GM12873 (cell line): ENCODE data around the gene KCNE3.

ENCODE experiments used
- TF ChIP-seq, protein P1 (sequence below): IDR thresholded peaks from 2 replicates; pipeline ENCODE4 v1.5.1; 2012; ENCODE audit warnings: low read depth, mild to moderate bottlenecking, moderate library complexity, low read length, control low read depth; ENCODE audit not compliant: insufficient read depth; ENCODE audit errors: missing control alignments

Gene KCNE3

DNA sequence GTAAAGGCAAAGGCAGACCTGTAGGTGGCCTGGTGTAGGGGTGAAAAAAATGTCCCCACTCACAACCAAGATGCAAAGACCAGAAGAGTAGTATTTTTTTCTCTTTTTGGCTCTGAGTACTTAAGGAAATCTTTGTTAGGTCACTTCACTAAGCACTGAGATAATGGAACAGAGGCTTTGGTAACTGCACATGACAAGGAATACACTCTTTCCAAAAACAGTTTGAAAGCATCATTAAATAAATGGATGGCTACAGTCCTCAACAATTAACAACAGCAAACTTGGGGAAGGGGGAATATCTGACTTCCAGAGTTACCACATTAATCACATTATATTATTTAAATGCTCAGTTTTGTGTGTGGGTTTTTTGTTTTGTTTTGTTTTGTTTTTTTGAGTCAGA, 42.2 kb downstream of the KCNE3 start:
- TF ChIP-seq, protein P1, sequence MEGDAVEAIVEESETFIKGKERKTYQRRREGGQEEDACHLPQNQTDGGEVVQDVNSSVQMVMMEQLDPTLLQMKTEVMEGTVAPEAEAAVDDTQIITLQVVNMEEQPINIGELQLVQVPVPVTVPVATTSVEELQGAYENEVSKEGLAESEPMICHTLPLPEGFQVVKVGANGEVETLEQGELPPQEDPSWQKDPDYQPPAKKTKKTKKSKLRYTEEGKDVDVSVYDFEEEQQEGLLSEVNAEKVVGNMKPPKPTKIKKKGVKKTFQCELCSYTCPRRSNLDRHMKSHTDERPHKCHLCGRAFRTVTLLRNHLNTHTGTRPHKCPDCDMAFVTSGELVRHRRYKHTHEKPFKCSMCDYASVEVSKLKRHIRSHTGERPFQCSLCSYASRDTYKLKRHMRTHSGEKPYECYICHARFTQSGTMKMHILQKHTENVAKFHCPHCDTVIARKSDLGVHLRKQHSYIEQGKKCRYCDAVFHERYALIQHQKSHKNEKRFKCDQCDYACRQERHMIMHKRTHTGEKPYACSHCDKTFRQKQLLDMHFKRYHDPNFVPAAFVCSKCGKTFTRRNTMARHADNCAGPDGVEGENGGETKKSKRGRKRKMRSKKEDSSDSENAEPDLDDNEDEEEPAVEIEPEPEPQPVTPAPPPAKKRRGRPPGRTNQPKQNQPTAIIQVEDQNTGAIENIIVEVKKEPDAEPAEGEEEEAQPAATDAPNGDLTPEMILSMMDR = no peak

DNA sequence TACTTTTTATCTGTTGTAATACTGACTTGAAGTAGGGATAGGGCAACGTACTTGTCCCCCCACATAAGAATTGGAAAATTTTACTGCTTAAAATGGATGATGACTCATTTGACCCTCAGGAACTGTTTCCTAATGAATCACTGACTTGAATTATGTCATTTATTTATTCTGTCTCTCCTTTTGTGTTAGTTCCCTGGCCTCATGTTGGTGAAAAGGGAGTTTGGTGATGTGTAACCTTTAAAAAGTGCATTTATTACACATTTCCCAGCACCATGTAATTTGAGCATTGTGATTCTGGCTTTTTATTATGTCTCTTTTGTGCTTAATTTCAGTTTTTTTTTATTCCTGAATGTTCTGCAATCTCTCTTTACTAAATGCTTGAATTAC, 48.8 kb downstream of the KCNE3 start:
- TF ChIP-seq, protein P1 = no peak

DNA sequence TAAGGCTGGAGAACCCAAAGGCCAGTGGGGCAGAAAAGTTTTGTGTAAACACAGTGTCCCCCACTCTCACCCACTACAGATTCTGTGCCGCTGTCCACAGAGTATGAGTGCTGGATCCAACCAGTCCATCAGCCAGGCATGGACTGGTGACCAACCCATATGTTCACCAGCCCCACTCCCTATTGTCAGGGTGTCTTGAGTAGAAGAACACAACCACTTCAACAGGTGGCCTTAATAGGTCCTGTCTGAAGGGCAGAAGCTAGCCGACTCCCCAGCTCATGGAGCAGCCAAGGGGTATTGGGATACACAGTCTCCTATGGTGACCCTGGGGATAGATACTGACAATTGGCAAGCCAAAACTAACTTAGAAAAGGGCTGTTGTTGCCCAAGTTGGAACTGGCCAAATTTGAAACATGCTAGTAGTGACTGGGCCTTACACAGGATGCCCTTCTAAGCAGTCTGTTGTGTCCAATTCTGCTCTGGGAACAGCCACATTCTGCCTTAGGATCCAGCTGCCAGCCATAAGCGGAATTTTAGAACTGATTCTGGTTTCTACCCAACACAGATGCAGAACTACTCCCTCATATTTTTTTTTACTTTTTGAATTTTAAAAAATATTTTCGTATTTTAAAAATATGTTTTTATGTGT, 49.4 kb downstream of the KCNE3 start:
- TF ChIP-seq, protein P1 = no peak

DNA sequence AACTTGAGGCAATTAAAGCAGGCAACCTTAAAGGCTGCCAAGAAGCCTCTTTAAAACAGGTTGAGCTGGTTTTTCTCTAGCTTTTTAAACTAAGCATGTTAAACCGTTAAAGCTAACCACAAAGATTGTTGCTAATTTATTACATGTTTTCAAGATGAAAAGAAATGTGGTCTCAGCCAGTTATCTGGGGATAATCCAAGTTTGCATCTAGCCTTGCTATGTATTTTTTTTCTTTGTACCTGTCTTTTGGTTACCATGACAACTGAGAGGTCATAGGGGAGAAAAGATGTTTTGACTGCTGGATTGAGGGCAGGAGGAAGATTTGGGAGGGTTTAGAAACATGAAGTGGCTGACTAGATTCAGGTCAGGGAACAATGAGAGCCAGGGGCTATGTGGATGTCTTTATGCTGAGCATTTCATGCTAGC, 50.0 kb downstream of the KCNE3 start:
- TF ChIP-seq, protein P1 = no peak

DNA sequence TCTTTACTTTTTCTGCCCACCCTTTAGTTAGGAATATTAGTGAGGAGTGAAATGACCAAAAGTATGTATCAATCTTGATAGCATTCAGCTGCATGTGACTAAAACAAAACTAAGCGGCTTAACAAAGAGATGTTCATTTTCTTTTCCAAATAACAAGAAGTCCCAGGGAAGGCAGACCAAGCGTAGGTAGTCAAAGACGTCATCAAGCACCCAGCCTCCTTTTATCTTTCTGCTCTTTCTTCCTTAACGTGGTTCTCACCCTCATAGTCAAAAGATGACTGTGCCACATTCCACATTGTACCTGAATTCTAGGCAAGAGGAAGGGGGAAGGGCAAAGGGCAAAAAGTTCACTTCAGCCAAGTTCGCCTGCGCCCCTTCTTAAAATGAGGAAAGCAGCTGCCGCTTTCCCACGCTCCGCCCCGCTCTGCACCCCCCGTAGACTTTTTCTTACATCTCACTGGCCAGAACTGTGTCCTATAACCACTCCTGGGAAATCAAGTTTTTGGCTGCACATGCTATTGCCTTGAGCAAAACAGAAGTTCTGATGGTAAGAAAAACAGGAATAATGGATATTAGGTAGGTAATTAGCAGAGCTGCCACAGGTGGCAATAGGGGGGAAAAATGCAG, 54.5 kb downstream of the KCNE3 start:
- TF ChIP-seq, protein P1 = no peak

DNA sequence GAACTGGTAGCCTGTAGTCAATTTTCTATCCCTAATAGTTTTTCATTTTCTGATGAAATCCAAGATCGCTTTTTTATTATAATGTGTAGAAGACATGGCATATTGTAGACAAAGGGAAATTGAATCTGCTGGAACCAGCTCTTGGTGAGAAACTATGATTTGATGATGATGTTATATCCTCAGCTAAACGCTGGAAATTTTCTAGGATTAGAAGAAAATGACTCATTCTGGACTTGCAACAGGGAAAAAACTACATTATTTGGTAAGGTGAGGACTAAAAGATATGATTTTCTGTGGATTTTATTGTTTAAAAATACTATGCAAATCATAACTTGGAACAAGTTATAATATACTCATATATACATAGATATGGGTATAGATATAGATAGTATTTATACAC, 55.0 kb downstream of the KCNE3 start:
- TF ChIP-seq, protein P1 = no peak

DNA sequence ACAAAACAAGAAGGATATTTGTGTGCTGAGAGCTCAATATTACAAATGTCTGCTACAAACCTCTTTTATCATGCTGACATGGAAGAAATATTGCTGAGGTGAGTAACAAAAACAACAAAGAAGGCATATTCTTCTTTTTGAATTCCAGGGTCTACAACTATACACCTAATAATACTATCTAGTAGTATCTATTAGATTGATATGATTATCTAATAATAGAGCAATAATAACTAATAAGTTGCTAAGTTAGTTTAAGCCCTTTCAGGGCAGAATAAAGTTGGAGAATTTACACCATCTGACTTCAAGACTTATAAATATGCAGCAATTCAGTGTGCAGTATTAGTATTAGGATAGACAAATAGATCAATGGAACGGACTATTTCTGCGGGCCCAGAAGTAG, 57.7 kb downstream of the KCNE3 start:
- TF ChIP-seq, protein P1 = no peak
